HG03575 (cell line): ENCODE measurements around the gene NOS1.
"Not testable (repeated sequence)": the region's sequence is repeated elsewhere in the genome, so short reads cannot be mapped to it uniquely, and the experiment has no call there.

Experiments
- ATAC-seq: cut with Tn5 transposase; IDR thresholded peaks from one replicate; pipeline ENCODE4 v1.9.1; 2021; ENCODE audit not compliant: unreplicated experiment, insufficient number of reproducible peaks, low FRiP score; ENCODE audit errors: extremely low read depth

NOS1 gene

DNA sequence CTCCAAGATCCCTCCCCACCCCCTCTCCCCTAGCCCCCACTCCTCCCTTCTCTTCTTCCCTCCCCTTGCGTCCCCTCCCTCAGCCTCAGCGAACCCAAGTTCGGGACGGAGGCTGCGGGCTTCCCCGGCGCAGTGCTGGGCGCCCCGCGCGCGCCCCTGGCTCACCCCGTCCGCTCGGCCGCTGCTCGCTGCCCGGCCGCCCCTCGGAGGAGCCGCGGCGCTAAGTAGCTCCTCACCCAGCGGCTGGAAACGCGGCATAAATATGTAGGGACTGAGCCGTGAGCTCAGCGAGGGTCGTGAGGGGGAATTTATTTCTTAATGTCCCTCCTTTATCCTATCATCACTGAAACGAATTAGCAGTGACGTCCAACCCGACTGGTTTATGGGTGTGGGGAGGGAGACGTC lies at the start of gene NOS1:
Gene NOS1, minus strand, starts transcription at position 280 of the 405 bp plus-strand sequence. CDS start 30,557 bp downstream, outside the sequence.
- ATAC-seq, result no peak

DNA sequence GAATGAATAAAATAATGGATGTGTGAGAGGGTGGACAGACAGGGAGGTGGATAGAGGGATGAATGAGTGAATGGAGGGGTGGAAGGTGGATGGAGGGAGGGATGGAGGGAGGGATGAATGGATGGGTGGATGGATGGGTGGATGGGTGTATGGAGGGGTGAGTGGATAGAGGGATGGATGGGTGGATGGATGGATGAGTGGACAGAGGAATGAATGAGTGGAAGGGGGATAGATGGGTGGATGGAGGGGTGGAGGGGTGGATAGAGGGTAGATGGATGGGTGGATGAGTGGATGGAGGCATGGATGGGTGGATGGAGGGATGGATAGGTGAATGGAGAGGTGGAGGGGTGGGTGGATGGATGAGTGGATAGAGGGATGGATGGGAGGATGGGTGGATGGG lies 47.9 kb upstream of the NOS1 start:
- ATAC-seq, result no peak

DNA sequence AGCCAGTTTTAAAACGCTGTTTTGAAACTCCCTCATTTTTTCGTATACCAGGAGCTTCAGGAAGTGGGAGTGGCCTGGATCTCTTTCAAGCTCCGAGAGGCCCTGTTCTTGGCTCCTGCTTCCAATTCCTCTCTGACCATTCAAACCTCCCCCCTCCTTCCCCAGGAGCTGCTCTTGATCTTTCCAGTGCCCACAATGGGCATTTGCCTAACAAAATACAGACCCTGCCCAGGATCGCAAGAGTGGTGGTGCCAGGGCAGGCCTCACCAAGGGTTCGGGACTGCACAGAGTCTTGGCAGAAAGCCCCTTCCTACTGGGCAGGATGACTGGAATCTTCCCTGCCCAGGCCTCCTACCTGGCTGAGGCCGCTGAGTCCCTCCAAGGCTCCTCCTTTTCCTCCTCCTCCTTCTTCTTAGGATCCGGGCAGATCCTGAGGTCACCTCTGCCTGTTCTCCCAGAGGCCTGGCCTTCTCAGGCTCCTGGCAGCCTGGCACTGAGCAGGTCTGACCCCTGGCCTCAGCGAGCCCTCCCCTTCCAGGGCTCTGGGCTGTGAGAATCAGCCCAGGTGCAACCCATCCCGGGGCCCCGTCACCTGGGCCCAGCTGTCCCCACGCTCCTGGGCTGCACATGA lies 46.9 kb upstream of the NOS1 start:
- no peak for ATAC-seq

GRCh38 chr12:117404940-117405339 lies 43.5 kb upstream of the NOS1 start:
- no peak for ATAC-seq

DNA sequence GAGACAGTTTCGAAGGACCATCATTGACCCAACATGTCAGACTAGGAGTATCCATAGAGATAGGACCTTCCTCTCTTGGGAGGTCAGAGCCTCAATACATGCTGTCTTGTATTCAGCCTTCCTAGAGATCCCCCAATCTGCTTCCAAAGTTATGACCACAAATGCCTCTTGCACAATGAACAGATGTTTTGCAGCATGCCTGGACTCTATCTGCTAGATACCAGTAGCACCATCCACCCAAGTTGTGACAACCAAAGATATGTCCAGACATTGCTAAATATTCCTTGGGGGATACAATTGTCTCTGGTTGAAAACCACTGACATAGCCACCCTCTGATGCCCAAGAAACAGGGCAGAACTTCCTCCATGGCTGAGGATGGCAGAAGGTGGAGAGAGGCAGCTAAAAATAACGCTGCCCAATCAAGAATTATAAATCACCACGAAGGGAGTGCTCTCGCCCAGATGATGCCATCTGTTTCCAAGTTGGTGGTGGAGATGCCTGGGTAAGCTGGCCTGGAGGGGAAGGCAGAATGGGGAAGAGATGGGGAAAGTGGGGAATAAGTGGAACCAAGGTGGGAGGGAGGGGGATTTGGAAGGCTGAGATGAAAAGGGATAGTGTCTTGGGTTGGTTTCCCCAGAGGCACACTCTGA lies 42.9 kb upstream of the NOS1 start:
- no peak for ATAC-seq

- no peak for ATAC-seq
Measured at GRCh38 chr12:117403586-117404139, 42.2 kb upstream of the NOS1 start.

DNA sequence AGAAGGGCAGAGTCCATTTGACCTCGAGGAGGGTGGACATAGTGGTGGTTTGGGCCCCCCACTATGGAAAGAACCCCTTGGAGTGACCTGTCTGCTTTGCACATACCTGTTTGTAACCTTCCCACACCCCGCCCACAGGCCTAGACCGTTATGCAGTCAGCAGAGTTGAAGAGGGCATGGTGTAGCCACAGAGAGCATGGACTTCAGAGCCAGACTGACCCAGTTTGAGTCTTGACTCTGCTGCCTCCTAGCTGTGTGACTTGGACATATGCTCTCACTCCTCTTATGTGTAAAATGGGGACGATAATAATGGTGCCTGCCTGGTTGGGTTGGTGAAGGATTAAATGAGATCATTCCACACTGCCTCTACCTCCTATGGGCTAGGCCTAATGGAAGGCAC lies 40.9 kb upstream of the NOS1 start:
- no peak for ATAC-seq

- ATAC-seq, result no peak
Measured at GRCh38 chr12:117400912-117401311, 39.5 kb upstream of the NOS1 start.

DNA sequence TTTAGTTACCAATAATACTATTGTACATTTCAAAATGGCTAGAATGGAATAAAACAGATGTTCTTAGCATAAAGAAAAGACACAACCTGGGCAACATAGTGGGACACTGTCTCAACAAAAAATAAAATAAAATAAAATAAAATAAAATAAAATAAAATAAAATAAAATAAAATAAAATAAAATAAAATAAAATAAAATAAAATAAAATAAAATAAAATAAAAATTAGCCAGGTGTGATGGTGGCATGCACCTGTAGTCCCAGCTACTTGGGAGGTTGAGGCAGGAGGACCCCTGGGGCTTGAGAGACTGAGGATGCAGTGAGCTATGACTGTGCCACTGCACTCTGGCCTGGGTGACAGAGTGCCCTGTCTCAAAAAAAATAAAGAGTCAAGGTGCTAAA lies 37.1 kb upstream of the NOS1 start:
- not testable (repeated sequence) for ATAC-seq

DNA sequence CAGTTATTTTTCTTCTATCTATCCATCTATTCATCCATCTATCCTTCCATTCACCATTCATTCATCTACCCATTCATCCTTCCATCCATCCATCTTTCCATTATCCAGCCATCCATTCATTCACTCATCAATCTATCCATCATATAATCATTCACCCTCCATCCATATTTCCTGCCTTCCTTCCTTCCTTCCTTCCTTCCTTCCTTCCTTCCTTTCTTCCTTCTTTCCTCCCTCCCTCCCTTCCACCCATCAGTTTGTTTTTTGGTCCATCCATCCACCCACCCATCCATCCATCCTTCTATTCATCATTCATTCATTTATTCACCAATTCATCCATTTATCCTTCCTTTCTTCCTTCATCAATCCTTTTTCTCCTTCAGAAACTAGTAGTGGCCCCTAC lies 34.3 kb upstream of the NOS1 start:
- no peak for ATAC-seq

GRCh38 chr12:117394491-117394890 lies 33.1 kb upstream of the NOS1 start:
- no peak for ATAC-seq

GRCh38 chr12:117393656-117394055 lies 32.2 kb upstream of the NOS1 start:
- ATAC-seq, result no peak

GRCh38 chr12:117390866-117391265 lies 29.4 kb upstream of the NOS1 start:
- no peak for ATAC-seq

DNA sequence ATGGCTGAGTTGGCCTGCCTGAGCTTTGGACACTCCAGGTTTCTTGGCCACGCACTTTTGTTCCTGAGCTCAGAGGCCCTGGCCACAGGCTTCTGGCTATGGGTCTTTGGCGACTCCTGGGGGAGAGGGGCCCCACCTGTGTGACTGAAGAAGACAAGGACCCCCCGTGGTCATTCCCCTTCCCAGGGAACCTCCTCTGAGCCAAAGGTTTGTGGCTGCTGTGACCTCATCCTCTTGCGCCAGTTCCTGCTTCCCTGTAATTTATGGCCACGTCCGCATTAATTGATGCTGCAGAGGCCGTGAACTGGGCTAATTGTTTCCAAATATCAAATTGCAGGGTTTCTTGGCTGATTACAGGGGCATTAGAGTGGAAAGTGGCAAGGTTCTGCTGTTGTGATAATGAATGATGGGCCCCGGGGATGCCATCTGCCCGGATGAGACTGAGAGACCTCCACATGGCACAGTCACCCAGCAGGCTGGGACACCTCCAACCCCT lies 27.6 kb upstream of the NOS1 start:
- no peak for ATAC-seq

DNA sequence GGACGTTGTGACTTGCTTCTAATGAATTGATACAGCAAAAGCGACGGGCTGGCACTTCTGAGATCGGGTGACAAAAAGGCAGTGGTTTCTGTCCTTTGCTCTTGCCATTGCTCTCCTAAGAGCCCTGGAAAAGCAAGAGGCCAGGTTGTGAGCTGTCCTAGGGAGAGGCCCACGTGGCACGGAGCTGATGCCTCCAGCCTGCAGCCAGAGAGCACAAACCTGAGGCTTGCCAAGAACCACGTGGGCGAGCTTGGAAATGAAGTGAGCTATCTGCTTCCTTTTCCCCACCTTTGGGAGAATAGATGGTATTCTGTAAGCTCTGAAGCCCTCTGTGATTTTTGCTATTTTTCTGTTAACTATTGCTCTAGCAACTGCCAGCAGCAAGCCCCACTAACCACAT lies 26.4 kb upstream of the NOS1 start:
- no peak for ATAC-seq

DNA sequence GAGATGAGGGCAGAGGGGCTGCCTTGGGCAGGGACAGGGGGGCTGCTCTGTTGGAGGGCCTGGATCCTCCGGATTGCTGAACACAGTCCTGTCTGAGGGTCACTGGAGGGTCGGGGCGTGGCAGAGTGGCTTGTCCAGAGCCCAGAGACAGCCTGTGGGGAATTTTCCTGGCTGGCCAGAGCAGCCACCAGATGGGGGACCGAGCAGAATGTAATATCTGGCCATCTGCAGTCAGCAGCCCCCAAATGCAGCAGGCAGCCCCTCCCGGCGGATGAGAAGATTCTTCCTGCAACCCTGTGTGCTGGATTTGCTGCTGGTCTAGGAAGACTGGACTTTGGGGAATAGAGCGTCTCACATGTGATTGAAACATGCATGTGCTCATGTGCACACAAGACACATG lies 23.3 kb upstream of the NOS1 start:
- ATAC-seq, result no peak

GRCh38 chr12:117380083-117380482 lies 18.7 kb upstream of the NOS1 start:
- no peak for ATAC-seq

- ATAC-seq, result no peak
Measured at GRCh38 chr12:117377758-117378157, 16.3 kb upstream of the NOS1 start.

DNA sequence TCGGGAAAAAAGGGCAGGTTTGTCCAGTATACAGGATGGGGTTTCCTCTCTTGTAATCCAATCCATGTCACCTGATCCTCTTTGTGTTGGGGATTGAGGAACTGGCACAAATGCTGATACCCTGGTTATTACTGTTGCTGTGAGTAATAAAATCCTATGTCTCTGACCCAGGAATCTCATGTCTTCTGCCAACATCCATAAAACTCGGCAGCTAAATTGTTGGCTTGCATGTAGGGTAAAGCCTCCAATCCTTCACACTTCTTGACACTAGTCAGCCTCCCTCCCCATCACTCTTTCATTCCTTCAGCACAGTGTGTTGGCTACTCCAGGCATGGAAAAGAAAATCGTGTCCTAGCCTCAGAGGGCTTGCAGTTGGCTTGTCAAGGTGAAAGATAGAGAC lies 9.2 kb upstream of the NOS1 start:
- no peak for ATAC-seq

DNA sequence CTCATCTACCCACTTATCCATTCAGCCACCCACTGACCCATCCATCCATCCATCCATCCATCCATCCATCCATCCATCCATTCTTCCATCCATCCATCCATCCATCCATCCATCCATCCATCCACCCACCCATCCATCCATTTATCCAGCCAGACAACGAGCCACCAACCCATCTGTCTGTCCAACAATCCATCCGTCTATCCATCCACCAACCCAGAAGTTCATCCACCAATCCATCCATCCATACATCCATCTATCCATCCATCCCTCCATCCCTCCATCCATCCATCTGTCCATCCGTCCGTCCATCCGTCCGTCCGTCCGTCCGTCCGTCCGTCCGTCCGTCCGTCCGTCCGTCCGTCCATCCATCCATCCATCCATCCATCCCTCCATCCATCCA lies 8.6 kb upstream of the NOS1 start:
- not testable (repeated sequence) for ATAC-seq
